ENCODE measurements around the gene GPR141. TPM values are rescaled to one million over a fixed set of nuclear protein-coding genes. Genes with fewer than 3 reads are reported as not detected.

The GPR141 gene
- total and polyA plus RNA-seq, 2 donors from 2014 or later = 3.3 TPM; not detected in 1

DNA sequence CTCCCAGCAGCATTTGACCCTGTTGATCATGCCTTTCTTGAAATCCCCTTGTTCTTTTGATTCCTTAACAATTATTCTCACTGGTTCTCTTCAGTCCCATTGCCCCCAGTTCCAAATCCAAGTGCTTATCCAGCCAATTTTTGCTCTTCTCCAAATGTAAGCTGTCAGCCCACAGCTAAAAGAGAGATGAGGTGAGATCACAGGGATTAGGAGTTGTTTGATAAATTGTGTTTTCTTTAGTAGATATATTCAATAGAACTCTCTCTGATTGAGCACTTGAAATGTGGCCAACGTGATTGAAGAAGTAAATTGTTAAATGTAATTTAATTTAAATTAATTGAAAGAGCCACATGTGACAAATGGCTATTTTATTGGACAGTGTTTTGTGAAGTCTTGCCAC is 88.2 kb downstream of the GPR141 start:
- TF ChIP-seq, protein P1, sequence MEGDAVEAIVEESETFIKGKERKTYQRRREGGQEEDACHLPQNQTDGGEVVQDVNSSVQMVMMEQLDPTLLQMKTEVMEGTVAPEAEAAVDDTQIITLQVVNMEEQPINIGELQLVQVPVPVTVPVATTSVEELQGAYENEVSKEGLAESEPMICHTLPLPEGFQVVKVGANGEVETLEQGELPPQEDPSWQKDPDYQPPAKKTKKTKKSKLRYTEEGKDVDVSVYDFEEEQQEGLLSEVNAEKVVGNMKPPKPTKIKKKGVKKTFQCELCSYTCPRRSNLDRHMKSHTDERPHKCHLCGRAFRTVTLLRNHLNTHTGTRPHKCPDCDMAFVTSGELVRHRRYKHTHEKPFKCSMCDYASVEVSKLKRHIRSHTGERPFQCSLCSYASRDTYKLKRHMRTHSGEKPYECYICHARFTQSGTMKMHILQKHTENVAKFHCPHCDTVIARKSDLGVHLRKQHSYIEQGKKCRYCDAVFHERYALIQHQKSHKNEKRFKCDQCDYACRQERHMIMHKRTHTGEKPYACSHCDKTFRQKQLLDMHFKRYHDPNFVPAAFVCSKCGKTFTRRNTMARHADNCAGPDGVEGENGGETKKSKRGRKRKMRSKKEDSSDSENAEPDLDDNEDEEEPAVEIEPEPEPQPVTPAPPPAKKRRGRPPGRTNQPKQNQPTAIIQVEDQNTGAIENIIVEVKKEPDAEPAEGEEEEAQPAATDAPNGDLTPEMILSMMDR (IDR thresholded peaks at IDR 0.05; ENCODE audit: borderline replicate concordance, extremely low read depth, insufficient read depth) = no peak

DNA sequence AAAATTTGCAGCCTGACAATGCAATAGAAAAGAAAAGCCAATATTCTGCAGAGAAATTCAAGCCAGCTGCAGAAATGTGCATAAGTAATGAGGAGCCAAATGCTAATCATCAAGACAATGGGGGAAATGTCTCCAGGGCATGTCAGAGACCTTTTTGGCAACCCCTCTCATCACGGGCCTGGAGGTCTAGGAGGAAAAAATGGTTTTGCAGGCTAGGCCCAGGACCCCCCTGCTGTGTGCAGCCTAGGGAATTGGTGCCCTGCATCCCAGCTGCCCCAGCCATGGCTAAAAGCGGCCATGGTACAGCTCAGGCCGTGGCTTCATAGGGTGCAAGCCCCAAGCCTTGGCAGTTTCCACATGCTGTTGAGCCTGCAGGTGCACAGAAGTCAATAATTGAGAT is 92.4 kb downstream of the GPR141 start:
- no peaks in the 10 kb centered on the region for H3K36me3 ChIP-seq (ENCODE audit: control insufficient read depth in 2 of 3, insufficient read depth in 3 of 3, low read length in 3 of 3)
- H3K27ac ChIP-seq (ENCODE audit: low read depth in 2 of 2, low read length in 2 of 2) = no peak overlapping the region
- no peaks in the 10 kb centered on the region for H3K4me1 ChIP-seq (ENCODE audit: control insufficient read depth in 2 of 3, insufficient read depth in 2 of 3, low read depth in 1 of 3, low read length in 3 of 3)
- H3K27me3 ChIP-seq (ENCODE audit: control insufficient read depth, insufficient read depth, low read length) = no peaks in the 10 kb centered on the region
- DNase-seq (no peak), FAIRE-seq (no peak)
- intact Hi-C loops (cut with DNase I) = no loop called here
- H3K9ac ChIP-seq (ENCODE audit: low read length in 3 of 3) = no peak overlapping the region
- H3K9me3 ChIP-seq (ENCODE audit: control insufficient read depth in 2 of 3, insufficient read depth in 1 of 3, low read length in 3 of 3) = peaks cover 0 to 11% (median 0%) of the 10 kb centered on the region in 3 donors
- no peak overlapping the region for H3K4me3 ChIP-seq (ENCODE audit: low read length in 3 of 3)
- TF ChIP-seq, protein P1 (IDR thresholded peaks at IDR 0.05; ENCODE audit: borderline replicate concordance, extremely low read depth, insufficient read depth) = no peak

More for the DNA sequence above, 88.2 kb downstream of the GPR141 start:
- intact Hi-C loops (cut with DNase I) = no loop called here
- H3K9ac ChIP-seq (ENCODE audit: low read length in 3 of 3) = no peak overlapping the region
- no peak overlapping the region for H3K4me3 ChIP-seq (ENCODE audit: low read length in 3 of 3)
- no peaks in the 10 kb centered on the region for H3K4me1 ChIP-seq (ENCODE audit: control insufficient read depth in 2 of 3, insufficient read depth in 2 of 3, low read depth in 1 of 3, low read length in 3 of 3)
- no peak for FAIRE-seq
- no peak overlapping the region for H3K27ac ChIP-seq (ENCODE audit: low read depth in 2 of 2, low read length in 2 of 2)
- no peaks in the 10 kb centered on the region for H3K36me3 ChIP-seq (ENCODE audit: control insufficient read depth in 2 of 3, insufficient read depth in 3 of 3, low read length in 3 of 3)
- no peaks in the 10 kb centered on the region for H3K27me3 ChIP-seq (ENCODE audit: control insufficient read depth, insufficient read depth, low read length)
- DNase-seq = no peak
- peaks cover 0 to 3% (median 0%) of the 10 kb centered on the region in 3 donors for H3K9me3 ChIP-seq (ENCODE audit: control insufficient read depth in 2 of 3, insufficient read depth in 1 of 3, low read length in 3 of 3)

DNA sequence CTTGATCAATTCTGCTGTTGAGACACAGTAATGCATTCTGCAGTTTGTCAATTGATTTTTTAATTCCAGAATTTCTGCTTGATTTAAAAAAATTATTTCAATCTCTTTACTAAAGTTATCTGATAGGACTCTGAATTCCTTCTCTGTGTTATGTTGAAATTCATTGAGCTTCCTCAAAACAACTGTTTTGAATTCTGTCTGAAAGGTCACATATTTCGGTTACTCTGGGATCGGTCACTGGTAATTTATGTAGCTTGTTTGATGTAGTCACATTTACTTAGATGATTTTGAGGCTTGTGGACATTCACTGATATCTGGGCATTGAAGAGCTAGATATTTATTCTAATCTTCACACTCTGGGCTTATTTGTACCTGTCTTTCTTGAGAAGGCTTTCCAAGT is 97.6 kb downstream of the GPR141 start:
- no peak for FAIRE-seq
- Histone ChIP-seq H3K27me3 (ENCODE audit: control insufficient read depth, insufficient read depth, low read length) (no peaks in the 10 kb centered on the region), H3K9ac (ENCODE audit: low read length in 3 of 3) (no peak overlapping the region)

More for the DNA sequence above, 97.6 kb downstream of the GPR141 start:
- Histone ChIP-seq H3K4me1 (ENCODE audit: control insufficient read depth in 2 of 3, insufficient read depth in 2 of 3, low read depth in 1 of 3, low read length in 3 of 3) (no peaks in the 10 kb centered on the region), H3K27ac (ENCODE audit: low read depth in 2 of 2, low read length in 2 of 2) (no peak overlapping the region), H3K4me3 (ENCODE audit: low read length in 3 of 3) (no peak overlapping the region), H3K9me3 (ENCODE audit: control insufficient read depth in 2 of 3, insufficient read depth in 1 of 3, low read length in 3 of 3) (peaks cover 0 to 9% (median 0%) of the 10 kb centered on the region in 3 donors), H3K36me3 (ENCODE audit: control insufficient read depth in 2 of 3, insufficient read depth in 3 of 3, low read length in 3 of 3) (no peaks in the 10 kb centered on the region)
- TF ChIP-seq, protein P1 (IDR thresholded peaks at IDR 0.05; ENCODE audit: borderline replicate concordance, extremely low read depth, insufficient read depth) = no peak
- DNase-seq = no peak
- intact Hi-C loops (cut with DNase I) = no loop called here
